RPMI8226 (cell line): ENCODE measurements around the gene CD151.

Experiments used
- DNase-seq: peaks from one replicate; pipeline ENCODE4 v3.0.0-alpha.2; 2015

The CD151 gene

DNA sequence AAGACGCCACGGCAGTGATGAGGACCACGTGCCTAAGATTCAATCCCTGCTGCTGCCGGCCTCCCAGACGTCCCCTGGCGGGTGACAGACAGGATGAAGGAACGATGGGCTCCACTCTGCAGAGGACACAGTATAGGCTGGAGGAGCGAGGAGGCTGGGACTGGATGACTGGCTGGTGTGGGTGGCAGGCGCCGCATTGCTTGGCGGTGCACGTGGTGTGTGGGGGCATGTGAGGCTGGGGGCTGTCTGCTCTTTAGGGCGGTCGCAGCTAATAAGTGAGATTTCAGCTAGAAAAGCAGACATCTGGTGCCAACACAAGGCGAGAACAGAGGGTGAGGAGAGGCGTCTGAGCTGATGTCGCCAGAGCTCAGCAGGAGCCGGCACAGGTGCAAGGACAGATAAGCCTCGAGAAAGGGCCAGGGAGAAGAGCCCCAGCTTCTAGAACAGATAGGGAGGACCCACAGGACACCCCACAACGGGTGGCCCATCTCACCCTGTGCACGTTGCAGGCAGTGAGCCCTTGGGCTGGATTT is 43.1 kb downstream of the CD151 start:
- DNase-seq = no peak

DNA sequence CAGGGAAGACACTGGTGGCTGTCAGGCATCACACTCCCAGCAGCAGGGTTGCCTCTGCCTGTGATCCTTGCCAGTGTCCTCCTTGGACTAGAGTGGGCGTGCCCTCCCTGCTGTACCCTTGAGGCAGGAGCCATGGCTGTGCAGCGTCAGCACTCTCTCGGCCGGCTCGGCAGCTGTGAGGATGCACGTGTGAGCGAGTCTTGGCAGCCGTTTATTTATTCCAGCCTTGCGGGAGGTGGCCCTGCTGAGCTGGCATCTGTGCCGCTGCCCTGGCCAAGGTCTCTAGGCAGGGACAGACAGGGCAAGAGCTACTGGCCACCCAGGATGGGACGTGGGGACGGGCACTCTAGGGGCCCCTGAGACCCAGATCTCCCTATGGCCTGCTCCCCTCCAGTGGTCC is 43.8 kb downstream of the CD151 start:
- no peak for DNase-seq

DNA sequence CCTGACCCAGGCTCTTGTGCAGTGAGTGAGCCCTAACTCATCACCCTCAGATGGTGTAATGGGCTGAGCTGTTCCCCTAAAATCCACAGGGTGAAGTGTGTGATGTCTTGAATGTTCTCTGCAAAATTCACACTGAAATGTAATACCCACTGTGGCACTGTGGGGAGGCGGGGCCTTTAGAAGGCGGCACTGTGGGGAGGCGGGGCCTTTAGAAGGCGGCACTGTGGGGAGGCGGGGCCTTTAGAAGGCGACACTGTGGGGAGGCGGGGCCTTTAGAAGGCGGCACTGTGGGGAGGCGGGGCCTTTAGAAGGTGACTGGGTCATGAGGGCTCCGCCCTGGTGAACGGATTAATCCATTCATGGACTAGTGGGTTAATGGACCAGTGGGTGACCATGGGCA is 44.8 kb downstream of the CD151 start:
- DNase-seq = no peak

DNA sequence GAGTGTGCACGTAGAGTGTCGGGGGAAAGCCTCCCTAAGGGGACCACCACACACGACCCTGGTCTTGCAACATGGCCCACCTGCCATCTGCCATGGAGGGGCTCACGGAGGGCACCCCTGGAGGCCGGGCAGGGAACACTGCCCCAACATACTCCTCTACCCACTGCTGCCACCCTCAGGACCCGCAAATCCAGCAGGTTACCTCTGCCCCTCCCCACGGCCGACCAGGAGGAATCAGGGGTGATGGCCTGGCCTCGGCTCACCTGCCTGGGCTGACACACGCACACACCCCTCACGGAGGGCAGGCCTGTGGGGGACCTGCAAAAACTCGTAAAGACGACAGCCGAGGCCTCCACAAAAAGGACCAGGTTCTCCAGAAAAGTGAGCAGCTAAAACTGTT is 47.7 kb downstream of the CD151 start:
- DNase-seq = no peak

DNA sequence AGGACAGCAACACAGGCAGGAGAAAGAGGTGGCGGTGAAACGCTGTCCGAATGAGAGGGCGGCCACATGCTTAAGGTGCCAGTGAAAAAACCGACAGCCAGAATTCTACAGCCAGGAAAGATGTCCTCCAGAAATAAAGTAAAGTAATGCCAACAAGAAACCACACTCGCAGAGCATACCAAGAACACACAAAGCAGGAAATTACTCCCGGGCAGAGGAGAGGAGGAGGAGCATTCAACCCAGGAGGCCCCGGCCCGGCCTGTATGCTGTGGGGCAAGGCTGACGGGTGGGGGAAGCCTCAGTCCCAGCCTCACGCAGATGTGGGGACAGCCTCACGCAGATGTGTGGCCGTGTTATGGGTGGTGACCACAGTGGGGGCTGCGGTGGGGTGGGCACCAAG is 49.8 kb downstream of the CD151 start:
- no peak for DNase-seq

DNA sequence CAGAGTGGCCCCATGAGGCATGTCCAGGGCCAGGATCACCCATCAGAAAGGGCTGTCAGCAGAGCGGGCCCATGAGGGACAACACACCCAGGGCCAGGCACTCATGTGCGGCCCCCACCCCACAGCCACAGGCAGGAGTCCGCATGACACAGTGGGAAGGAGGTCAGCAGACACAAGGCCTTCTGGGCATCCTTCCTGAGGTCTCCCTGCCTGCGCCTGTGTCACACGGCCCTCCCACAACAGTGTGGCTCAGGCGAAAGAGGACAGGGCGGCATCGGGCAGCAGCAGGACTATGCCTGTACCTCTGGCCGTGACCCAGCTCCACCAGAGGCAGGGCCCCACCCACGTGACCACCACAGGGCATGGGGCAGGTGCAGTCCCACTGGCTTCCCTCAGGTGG is 50.8 kb downstream of the CD151 start:
- no peak for DNase-seq

DNA sequence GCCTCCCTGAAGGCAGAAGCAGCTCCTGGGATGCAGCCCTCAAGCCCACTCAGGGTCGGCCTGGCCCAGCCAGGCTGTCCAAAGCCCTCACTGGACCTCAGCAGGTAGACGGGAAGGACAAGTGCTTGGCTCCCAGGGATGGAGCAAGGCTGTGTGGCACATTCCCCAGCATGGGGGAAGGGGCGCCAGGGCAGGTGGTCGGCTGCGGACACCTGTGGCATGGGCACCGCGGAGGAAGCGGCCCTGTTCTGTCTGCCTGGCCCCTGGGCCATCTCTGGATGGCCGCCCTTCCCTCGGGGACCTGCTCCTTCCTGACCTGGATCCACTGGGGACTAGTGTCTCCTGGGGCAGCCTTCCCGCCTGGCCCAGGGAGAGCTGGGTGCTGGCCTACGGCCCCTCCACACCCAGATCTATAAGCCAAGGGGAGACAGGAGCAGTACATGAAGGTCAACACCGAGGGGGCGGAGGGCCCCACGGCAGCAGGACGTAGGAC is 51.9 kb downstream of the CD151 start:
- DNase-seq = no peak

DNA sequence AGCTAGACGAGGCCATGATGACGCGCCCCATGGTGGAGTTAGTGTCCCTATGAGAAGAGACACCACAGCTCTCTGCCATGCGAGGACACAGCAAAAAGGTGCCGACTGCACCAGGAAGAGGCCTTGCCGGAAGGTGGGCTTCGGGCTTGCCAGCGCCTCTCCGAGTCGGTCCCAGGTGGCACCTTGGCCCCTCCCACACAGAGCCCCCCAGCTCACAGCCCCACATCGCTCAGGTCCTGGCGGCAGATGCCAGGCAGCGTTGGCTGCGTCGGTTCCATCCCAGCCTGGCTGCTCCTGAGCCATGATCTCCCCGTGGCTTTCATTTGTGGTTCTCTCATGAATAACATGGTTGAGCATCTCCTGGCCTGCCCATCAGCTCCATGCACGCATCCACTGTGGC is 53.8 kb downstream of the CD151 start:
- DNase-seq = no peak

DNA sequence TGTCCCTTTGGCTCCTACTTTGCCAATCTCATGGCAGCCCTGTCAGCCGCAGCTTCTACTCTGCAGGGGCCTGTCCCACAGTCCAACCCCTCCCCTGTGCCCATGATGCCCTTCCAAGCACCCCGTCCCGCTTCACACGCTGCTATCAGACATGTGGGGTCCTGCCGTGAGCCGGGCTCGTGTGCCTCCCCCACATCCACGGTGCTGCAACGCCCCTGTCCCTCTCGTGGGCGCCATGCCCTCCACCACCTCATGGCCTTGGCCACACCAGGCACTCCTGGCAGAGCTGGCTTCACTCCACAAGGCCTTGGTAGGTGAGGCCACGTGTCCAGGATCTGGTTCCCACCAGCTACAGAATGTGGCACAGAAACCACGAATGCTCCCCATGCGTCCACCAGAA is 54.8 kb downstream of the CD151 start:
- DNase-seq = no peak
